Muscle of leg (tissue), 11 donors: ENCODE measurements around the gene TRAPPC2B. TPM values are rescaled to one million over a fixed set of nuclear protein-coding genes. Genes with fewer than 3 reads are reported as not detected.

Source experiments
- DNase-seq: peaks from one replicate; pipeline ENCODE4 v3.0.0; 2013
- H3K27ac ChIP-seq: one replicate; pipeline ENCODE4 v1.5.1; 2013; ENCODE audit warnings: mild to moderate bottlenecking, low read length, control low read depth
- H3K27me3 ChIP-seq: one replicate; pipeline ENCODE4 v1.6.1; 2013; ENCODE audit warnings: low read length; ENCODE audit not compliant: control insufficient read depth, insufficient read depth
- H3K36me3 ChIP-seq: one replicate; pipeline ENCODE4 v1.6.1; 2013; ENCODE audit warnings: low read length; ENCODE audit not compliant: control insufficient read depth, insufficient read depth
- H3K4me1 ChIP-seq: one replicate; pipeline ENCODE4 v1.6.1; 2013; ENCODE audit warnings: low read length; ENCODE audit not compliant: control insufficient read depth, insufficient read depth
- H3K4me3 ChIP-seq: one replicate; pipeline ENCODE4 v1.5.1; 2013; ENCODE audit warnings: low read length, control low read depth
- H3K9me3 ChIP-seq: replicated peaks from 2 replicates; pipeline ENCODE4 v1.6.1; 2013; ENCODE audit warnings: low read depth, low read length; ENCODE audit not compliant: control insufficient read depth
- WGBS: methylation state at CpG from one replicate; pipeline ENCODE4 v1.1.5; 2013; ENCODE audit warnings: missing lambda C conversion rate; ENCODE audit not compliant: insufficient coverage; 5-methylcytosine and 5-hydroxymethylcytosine counted together
- polyA plus RNA-seq, 8 donors: library from polyadenylated mRNA; unstranded; fragments of 120-200 nt; gene quantifications; one replicate each; pipeline versions ENCODE4 v1.2.1 to v1.2.3, GENCODE V29; 2013; ENCODE audit warnings: inconsistent platforms in 1 of 8, low replicate concordance in 1 of 8; ENCODE audit not compliant: insufficient read length in 8 of 8, insufficient read depth in 1 of 8
- total RNA-seq: library from RNA; stranded (reverse); fragments of 120-200 nt; gene quantifications from one replicate; pipeline ENCODE4 v1.2.4, GENCODE V29; 2013

The TRAPPC2B gene
- total and polyA plus RNA-seq, 9 donors, result 11.8 to 20.7 (median 13.9) TPM

DNA sequence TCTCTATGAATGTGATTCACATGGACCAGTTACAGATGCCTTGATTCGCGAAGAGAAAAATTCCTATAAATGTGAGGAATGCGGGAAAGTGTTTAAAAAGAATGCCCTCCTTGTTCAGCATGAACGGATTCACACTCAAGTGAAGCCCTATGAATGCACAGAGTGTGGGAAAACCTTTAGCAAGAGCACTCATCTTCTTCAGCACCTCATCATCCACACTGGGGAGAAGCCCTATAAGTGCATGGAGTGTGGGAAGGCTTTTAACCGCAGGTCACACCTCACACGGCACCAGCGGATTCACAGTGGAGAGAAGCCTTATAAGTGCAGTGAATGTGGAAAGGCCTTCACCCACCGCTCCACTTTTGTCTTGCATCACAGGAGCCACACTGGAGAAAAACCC, 35.4 kb upstream of the TRAPPC2B start:
- H3K9me3 ChIP-seq, result peaks cover 4% of the 10 kb centered on the region
- no peak for DNase-seq
- no peak overlapping the region for H3K4me3 ChIP-seq
- H3K27ac ChIP-seq, result no peak overlapping the region
- peaks cover 60% of the 10 kb centered on the region for H3K36me3 ChIP-seq
- no CpG with 5 or more reads among the region's 8 CpGs for WGBS
- H3K4me1 ChIP-seq, result no peaks in the 10 kb centered on the region
- no peaks in the 10 kb centered on the region for H3K27me3 ChIP-seq

- H3K4me3 ChIP-seq, result no peak overlapping the region
- no peak for DNase-seq
- H3K27ac ChIP-seq, result no peak overlapping the region
- H3K4me1 ChIP-seq, result no peaks in the 10 kb centered on the region
- H3K9me3 ChIP-seq, result no peaks in the 10 kb centered on the region
- H3K27me3 ChIP-seq, result no peaks in the 10 kb centered on the region
- peaks cover 5% of the 10 kb centered on the region for H3K36me3 ChIP-seq
- 73% methylated on average over 4 of the region's 4 CpGs for WGBS
These were observed 29.2 kb upstream of the TRAPPC2B start for GRCh38 chr19:57334191-57334590.

GRCh38 chr19:57338877-57339276, 24.5 kb upstream of the TRAPPC2B start:
- H3K36me3 ChIP-seq, result no peaks in the 10 kb centered on the region
- peak; percentile 15 for DNase-seq
- no peaks in the 10 kb centered on the region for H3K4me1 ChIP-seq
- H3K27me3 ChIP-seq, result no peaks in the 10 kb centered on the region
- H3K9me3 ChIP-seq, result no peaks in the 10 kb centered on the region
- no peak overlapping the region for H3K27ac ChIP-seq
- no peak overlapping the region for H3K4me3 ChIP-seq
- WGBS, result 67% methylated on average over 3 of the region's 3 CpGs

DNA sequence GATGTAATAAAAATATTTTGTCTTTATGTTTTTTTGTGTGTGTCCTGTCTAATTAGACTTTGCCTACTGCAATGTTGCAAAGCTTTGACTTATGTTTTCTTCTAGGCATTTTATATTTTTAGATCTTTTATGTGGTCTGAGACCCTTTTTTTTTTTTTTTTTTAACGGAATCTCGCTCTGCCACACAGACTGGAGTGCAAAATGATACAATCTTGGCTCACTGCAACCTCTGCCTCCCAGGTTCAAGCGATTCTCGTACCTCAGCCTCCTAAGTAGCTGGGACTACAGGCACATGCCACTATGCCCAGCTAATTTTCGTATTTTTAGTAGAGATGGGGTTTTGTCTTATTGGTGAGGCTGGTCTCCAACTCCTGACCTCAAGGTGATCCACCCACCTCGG, 20.8 kb upstream of the TRAPPC2B start:
- H3K4me3 ChIP-seq, result no peak overlapping the region
- H3K27me3 ChIP-seq, result no peaks in the 10 kb centered on the region
- H3K4me1 ChIP-seq, result no peaks in the 10 kb centered on the region
- no peak overlapping the region for H3K27ac ChIP-seq
- no peaks in the 10 kb centered on the region for H3K9me3 ChIP-seq
- no peak for DNase-seq
- WGBS, result no CpG with 5 or more reads among the region's 6 CpGs
- no peaks in the 10 kb centered on the region for H3K36me3 ChIP-seq

DNA sequence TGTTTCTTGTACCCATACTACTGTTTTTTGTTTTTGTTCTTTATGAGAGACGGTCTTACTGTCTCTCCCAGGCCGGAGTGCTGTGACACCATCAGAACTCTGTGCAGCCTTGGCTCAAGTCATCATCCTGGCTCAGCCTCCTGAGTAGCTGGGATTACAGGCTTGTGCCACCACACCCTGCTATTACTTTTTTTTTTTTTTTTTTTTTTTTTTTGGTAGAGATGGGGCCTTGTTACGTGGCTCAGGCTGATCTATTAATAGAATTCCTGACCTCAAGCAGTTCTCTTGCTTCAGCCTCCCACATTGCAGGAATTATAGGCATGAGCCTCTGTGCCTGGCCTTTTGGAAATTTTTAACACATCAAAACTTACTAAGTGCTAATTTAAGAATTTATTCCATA, 15.2 kb upstream of the TRAPPC2B start:
- Histone ChIP-seq H3K36me3 (peaks cover 6% of the 10 kb centered on the region), H3K4me3 (no peak overlapping the region), H3K4me1 (peaks cover 10% of the 10 kb centered on the region), H3K9me3 (no peaks in the 10 kb centered on the region), H3K27me3 (no peaks in the 10 kb centered on the region), H3K27ac (no peak overlapping the region)
- DNase-seq, result no peak
- no CpG with 5 or more reads among the region's 3 CpGs for WGBS

- DNase-seq, result peak; percentile 99
- peaks cover 34% of the 10 kb centered on the region for H3K36me3 ChIP-seq
These were observed 12.2 kb upstream of the TRAPPC2B start, which contains the start of gene ZNF304 for GRCh38 chr19:57350877-57351805. TSS of gene ZNF304 (plus strand) at chr19:57351271. CDS start at chr19:57351665, 394 bp downstream.

GRCh38 chr19:57351867-57352266, 11.5 kb upstream of the TRAPPC2B start:
- H3K27ac ChIP-seq, result no peak overlapping the region
- 17% methylated on average over 7 of the region's 7 CpGs for WGBS
- no peak for DNase-seq

More at GRCh38 chr19:57350877-57351805, 12.2 kb upstream of the TRAPPC2B start, which contains the start of gene ZNF304:
- under 1% methylated on average over 53 of the region's 57 CpGs for WGBS
- no peaks in the 10 kb centered on the region for H3K9me3 ChIP-seq
- H3K27me3 ChIP-seq, result no peaks in the 10 kb centered on the region
- peaks cover 10% of the 10 kb centered on the region for H3K4me1 ChIP-seq
- peak within 1 kb of the TSS; percentile 77 for H3K27ac ChIP-seq
- H3K4me3 ChIP-seq, result peak within 1 kb of the TSS; percentile 89

GRCh38 chr19:57355916-57356315, 7.4 kb upstream of the TRAPPC2B start:
- no peak overlapping the region for H3K4me3 ChIP-seq
- H3K4me1 ChIP-seq, result peaks cover 10% of the 10 kb centered on the region
- no peaks in the 10 kb centered on the region for H3K27me3 ChIP-seq
- H3K27ac ChIP-seq, result no peak overlapping the region
- 100% methylated on average over 1 of the region's 4 CpGs for WGBS
- no peak for DNase-seq
- H3K9me3 ChIP-seq, result no peaks in the 10 kb centered on the region
- peaks cover 61% of the 10 kb centered on the region for H3K36me3 ChIP-seq

More at GRCh38 chr19:57351867-57352266, 11.5 kb upstream of the TRAPPC2B start:
- Histone ChIP-seq H3K27me3 (no peaks in the 10 kb centered on the region), H3K4me1 (peaks cover 10% of the 10 kb centered on the region), H3K4me3 (peak overlapping the region; percentile 89), H3K36me3 (peaks cover 42% of the 10 kb centered on the region), H3K9me3 (no peaks in the 10 kb centered on the region)

GRCh38 chr19:57357406-57357805, 5.9 kb upstream of the TRAPPC2B start:
- peaks cover 61% of the 10 kb centered on the region for H3K36me3 ChIP-seq
- no peak overlapping the region for H3K4me3 ChIP-seq
- no peak overlapping the region for H3K27ac ChIP-seq
- WGBS, result 92% methylated on average over 4 of the region's 5 CpGs
- peaks cover 2% of the 10 kb centered on the region for H3K4me1 ChIP-seq
- H3K9me3 ChIP-seq, result no peaks in the 10 kb centered on the region
- no peaks in the 10 kb centered on the region for H3K27me3 ChIP-seq
- DNase-seq, result no peak

GRCh38 chr19:57359300-57359699, 4.1 kb upstream of the TRAPPC2B start:
- no peak overlapping the region for H3K27ac ChIP-seq

More at GRCh38 chr19:57359300-57359699, 4.1 kb upstream of the TRAPPC2B start:
- DNase-seq, result no peak
- H3K36me3 ChIP-seq, result peaks cover 45% of the 10 kb centered on the region
- H3K27me3 ChIP-seq, result no peaks in the 10 kb centered on the region
- H3K4me3 ChIP-seq, result no peak overlapping the region
- H3K4me1 ChIP-seq, result peaks cover 9% of the 10 kb centered on the region
- H3K9me3 ChIP-seq, result no peaks in the 10 kb centered on the region
